ENCODE measurements around the gene CDKN1C.

- TF ChIP-seq CTCF (IDR thresholded peaks at IDR 0.05; ENCODE audit: control extremely low read depth in 1 of 3, insufficient read depth in 1 of 3, low read depth in 1 of 3, low read length in 3 of 3) (peak in 1 of 3 experiments; percentile 20; a peak in 1 of 4 replicates), CBX5 (IDR thresholded peaks at IDR 0.05; ENCODE audit: low read depth, low read length) (no peak), POLR2A (IDR thresholded peaks at IDR 0.05; ENCODE audit: control extremely low read depth in 1 of 2, low read depth in 2 of 2, low read length in 2 of 2) (no peak)
These were observed 44.6 kb upstream of the CDKN1C start for GRCh38 chr11:2929950-2930703.

Measured in H1 (cell line).